ENCODE measurements around the gene CAAP1.

- no peak for TF ChIP-seq CTCF (IDR thresholded peaks at IDR 0.05)
- TF ChIP-seq POLR2A (IDR thresholded peaks at IDR 0.05) = no peak
These were observed 82.8 kb downstream of the CAAP1 start for GRCh38 chr9:26809795-26810194.

Measured in Peyer's patch (tissue), 4 donors.